Stimulated activated CD8-positive, alpha-beta memory T cell treated with anti-CD3 and anti-CD28 coated beads, Interleukin-12 subunit alpha, Interleukin-12 subunit beta, amount 100 ng/mL, for 1 hour (primary cell): ENCODE data around the gene NACC2.

ENCODE experiments used
- DNase-seq: peaks from one replicate; pipeline ENCODE4 v3.0.0-alpha.2; 2020; ENCODE audit warnings: low read depth

Gene NACC2

GRCh38 chr9:135956802-135957174 is 138.3 kb downstream of the NACC2 start:
- DNase-seq: no peak
